ENCODE results near the gene SEC16B. TPM values are rescaled to one million over a fixed set of nuclear protein-coding genes. Genes with fewer than 3 reads are reported as not detected.

The SEC16B gene
- total RNA-seq, 2 experiments from 2014 or later: not detected

DNA sequence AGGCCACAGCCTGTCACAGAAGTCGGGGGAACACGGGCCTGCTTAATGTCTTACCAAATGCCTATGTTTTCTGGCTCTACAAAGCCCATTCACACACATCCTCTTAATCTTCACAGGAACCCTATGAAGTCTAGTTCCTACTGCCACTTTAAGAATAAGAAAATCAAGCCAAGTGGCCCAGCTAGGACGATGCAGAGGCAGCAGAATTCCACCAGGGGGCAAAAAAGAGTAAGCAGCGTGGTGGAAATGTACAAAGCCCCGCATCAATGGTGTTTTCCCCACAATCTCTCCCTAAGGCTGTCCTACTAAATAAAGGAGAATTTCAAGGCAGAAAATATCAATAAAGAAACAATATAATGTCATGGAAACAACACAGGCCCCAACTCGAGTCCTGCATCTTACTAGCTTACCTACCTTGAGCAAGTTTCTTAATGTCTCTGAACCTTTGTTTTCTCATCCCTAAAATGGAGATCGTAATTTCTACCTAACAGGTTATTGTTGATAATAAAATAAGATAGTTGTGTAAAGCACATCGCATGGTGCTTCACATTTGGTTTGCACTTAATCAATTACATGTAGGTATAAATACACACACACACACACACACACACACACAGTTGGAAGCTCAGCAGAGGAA, 21.4 kb downstream of the SEC16B start:
- peak; percentile 28 for DNase-seq
- Mint-ChIP-seq H3K27ac (no peak overlapping the region), H3K4me3 (no peak overlapping the region), H3K4me1 (ENCODE audit: low read depth) (no peaks in the 10 kb centered on the region), H3K36me3 (no peaks in the 10 kb centered on the region), H3K9me3 (no peaks in the 10 kb centered on the region), H3K27me3 (peaks cover 6% of the 10 kb centered on the region)
- CTCF ChIA-PET: interaction anchor here (0.6 to 1.7 kb wide), 4 partner anchors 9 to 389 kb away, joined by 4 to 6 read pairs (median 4); no protein-coding TSS in a partner anchor
- POLR2A ChIA-PET: no interaction called here
- intact Hi-C loops (cut with micrococcal nuclease): no loop called here

DNA sequence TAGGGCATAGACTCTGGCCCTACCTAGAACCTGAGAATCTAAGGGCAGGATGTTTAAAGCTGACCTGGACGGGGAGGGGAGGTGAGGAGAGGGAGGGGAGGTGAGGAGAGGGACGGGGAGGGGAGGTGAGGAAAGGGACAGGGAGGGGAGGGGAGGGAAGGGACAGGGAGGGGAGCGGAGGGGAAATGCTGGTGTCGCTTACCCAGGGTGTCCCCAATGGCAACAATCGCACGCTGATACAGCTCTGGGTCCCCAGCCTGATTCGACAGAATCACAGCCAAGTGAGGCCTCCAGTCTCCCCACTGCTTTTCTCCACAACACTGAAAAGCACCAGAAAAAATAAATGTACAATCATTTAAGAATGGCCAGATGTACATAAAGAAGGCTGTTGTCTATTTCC, 22.2 kb downstream of the SEC16B start:
- intact Hi-C loops (cut with micrococcal nuclease): no loop called here
- no peaks in the 10 kb centered on the region for H3K9me3 Mint-ChIP-seq
- ChIA-PET CTCF (interaction anchor here (0.8 to 1.7 kb wide), 4 partner anchors 9 to 224 kb away, joined by 4 to 6 read pairs (median 4); no protein-coding TSS in a partner anchor), POLR2A (no interaction called here)
- H3K27ac Mint-ChIP-seq: no peak overlapping the region
- peaks cover 6% of the 10 kb centered on the region for H3K27me3 Mint-ChIP-seq
- no peaks in the 10 kb centered on the region for H3K36me3 Mint-ChIP-seq
- no peaks in the 10 kb centered on the region for H3K4me1 Mint-ChIP-seq (ENCODE audit: low read depth)
- H3K4me3 Mint-ChIP-seq: no peak overlapping the region
- no peak for DNase-seq

DNA sequence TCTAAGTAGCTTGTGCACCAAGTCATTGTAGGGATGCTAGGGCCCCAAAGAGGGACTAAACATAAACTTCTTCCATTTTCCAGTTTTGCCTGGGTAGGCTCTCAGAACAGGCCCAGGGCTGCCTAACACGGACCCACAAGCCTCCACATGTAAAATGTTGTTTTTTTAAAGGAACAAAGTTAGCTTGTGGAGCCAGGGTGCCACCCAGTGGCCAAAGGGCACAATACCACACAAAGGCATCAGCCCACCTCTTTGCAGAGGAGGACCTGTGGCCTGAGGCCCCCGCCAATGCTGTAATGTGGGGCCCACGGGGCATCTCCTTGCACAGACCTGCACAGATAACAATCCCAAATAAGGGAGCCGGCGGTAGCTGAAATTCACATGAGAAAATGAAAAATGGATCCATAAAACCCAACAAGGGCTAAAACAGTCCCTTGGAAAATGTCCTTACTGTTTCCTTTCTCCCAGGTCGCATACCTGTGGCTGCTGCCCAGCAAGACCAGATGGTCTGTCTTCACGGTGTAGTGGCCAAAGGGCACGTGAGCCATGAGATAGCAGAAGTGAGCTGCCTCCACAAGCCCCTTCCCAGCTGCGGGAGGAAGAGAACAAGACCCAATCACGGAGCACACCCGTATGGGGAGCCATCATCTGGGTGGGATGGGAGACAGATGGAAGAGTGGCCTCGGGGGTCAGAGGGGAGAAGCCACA, 23.8 kb downstream of the SEC16B start:
- intact Hi-C loops (cut with micrococcal nuclease): loop anchor here (1.0 kb wide), 1 partner anchor 1049 kb away; no protein-coding TSS in a partner anchor
- ChIA-PET CTCF (interaction anchor here (0.7 to 1.5 kb wide), 2 partner anchors 10 to 329 kb away, joined by 4 read pairs; no protein-coding TSS in a partner anchor), POLR2A (no interaction called here)
- H3K27me3 Mint-ChIP-seq: peaks cover 6% of the 10 kb centered on the region
- DNase-seq: peak; percentile 44
- H3K9me3 Mint-ChIP-seq: no peaks in the 10 kb centered on the region
- H3K4me1 Mint-ChIP-seq (ENCODE audit: low read depth): no peaks in the 10 kb centered on the region
- no peak overlapping the region for H3K27ac Mint-ChIP-seq
- no peaks in the 10 kb centered on the region for H3K36me3 Mint-ChIP-seq
- no peak overlapping the region for H3K4me3 Mint-ChIP-seq

GRCh38 chr1:177944016-177944949, 25.6 kb downstream of the SEC16B start:
- Mint-ChIP-seq H3K27ac (no peak overlapping the region), H3K4me1 (ENCODE audit: low read depth) (no peaks in the 10 kb centered on the region), H3K36me3 (no peaks in the 10 kb centered on the region), H3K9me3 (no peaks in the 10 kb centered on the region), H3K4me3 (no peak overlapping the region), H3K27me3 (peaks cover 6% of the 10 kb centered on the region)
- ChIA-PET POLR2A (no interaction called here), CTCF (no interaction called here)
- no peak for DNase-seq
- intact Hi-C loops (cut with micrococcal nuclease): no loop called here

DNA sequence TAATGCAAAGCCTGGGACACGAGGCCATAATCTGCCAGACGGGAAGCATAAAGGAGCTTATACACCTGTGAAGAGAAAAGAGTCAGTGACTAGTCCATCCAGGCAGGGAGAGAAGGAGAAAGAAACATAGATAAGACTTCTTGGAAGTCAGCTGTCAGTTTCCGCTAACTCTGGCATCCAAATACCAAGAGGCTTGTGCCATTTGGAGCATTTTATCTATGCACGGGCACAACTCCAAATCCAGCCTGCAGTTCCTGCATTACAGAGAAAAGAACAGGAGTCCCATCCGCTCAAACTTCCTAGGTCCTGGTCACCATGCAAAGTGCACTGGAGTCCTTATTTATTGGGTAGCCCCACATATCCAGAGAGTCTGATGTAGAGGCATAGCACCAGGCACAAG, 27.9 kb downstream of the SEC16B start:
- POLR2A ChIA-PET: no interaction called here
- H3K4me3 Mint-ChIP-seq: no peak overlapping the region
- CTCF ChIA-PET: no interaction called here

GRCh38 chr1:177940682-177941081, 29.2 kb downstream of the SEC16B start:
- Mint-ChIP-seq H3K27ac (no peak overlapping the region), H3K36me3 (no peaks in the 10 kb centered on the region), H3K4me1 (ENCODE audit: low read depth) (no peaks in the 10 kb centered on the region), H3K4me3 (no peak overlapping the region), H3K9me3 (no peaks in the 10 kb centered on the region), H3K27me3 (peaks cover 2% of the 10 kb centered on the region)
- ChIA-PET CTCF (no interaction called here), POLR2A (no interaction called here)
- intact Hi-C loops (cut with micrococcal nuclease): no loop called here
- DNase-seq: no peak

More for the DNA sequence above, 27.9 kb downstream of the SEC16B start:
- intact Hi-C loops (cut with micrococcal nuclease): no loop called here
- H3K27ac Mint-ChIP-seq: no peak overlapping the region
- no peak for DNase-seq
- H3K9me3 Mint-ChIP-seq: no peaks in the 10 kb centered on the region
- H3K36me3 Mint-ChIP-seq: no peaks in the 10 kb centered on the region
- H3K27me3 Mint-ChIP-seq: peaks cover 6% of the 10 kb centered on the region
- H3K4me1 Mint-ChIP-seq (ENCODE audit: low read depth): no peaks in the 10 kb centered on the region

DNA sequence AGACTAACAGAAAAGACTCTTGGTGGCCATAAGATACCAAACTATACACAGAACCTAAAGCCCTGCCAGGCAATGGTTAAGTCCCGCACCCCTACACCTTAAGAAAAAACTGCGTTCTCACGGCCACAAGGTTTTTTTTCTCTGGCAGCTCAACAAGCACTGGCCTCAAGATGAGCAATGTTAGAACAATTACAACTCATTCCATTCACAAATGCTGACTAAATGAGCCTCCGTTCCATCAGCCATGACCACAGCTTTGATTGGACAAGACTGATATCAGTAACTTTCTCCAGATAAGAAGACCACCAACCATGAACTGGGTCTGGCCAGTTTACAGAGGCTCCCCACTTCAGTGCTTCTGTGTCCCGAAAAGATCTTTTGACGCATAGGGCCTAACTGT, 31.9 kb downstream of the SEC16B start:
- CTCF ChIA-PET: no interaction called here
- Mint-ChIP-seq H3K27me3 (no peaks in the 10 kb centered on the region), H3K27ac (no peak overlapping the region), H3K9me3 (no peaks in the 10 kb centered on the region), H3K4me1 (ENCODE audit: low read depth) (no peaks in the 10 kb centered on the region), H3K4me3 (no peak overlapping the region), H3K36me3 (no peaks in the 10 kb centered on the region)
- DNase-seq: no peak
- POLR2A ChIA-PET: no interaction called here
- intact Hi-C loops (cut with micrococcal nuclease): no loop called here

- H3K27ac Mint-ChIP-seq: no peak overlapping the region
- H3K4me1 Mint-ChIP-seq (ENCODE audit: low read depth): no peaks in the 10 kb centered on the region
- H3K9me3 Mint-ChIP-seq: no peaks in the 10 kb centered on the region
- no peak for DNase-seq
- H3K4me3 Mint-ChIP-seq: no peak overlapping the region
- ChIA-PET CTCF (no interaction called here), POLR2A (no interaction called here)
- H3K36me3 Mint-ChIP-seq: no peaks in the 10 kb centered on the region
- H3K27me3 Mint-ChIP-seq: no peaks in the 10 kb centered on the region
- intact Hi-C loops (cut with micrococcal nuclease): no loop called here
Measured at GRCh38 chr1:177937174-177937770, 32.6 kb downstream of the SEC16B start.

GRCh38 chr1:177935638-177936415, 34.0 kb downstream of the SEC16B start:
- DNase-seq: no peak
- intact Hi-C loops (cut with micrococcal nuclease): no loop called here
- ChIA-PET CTCF (interaction anchor here (0.6 to 1.9 kb wide), 2 partner anchors 11 to 429 kb away, joined by 3 to 4 read pairs; no protein-coding TSS in a partner anchor), POLR2A (no interaction called here)
- no peaks in the 10 kb centered on the region for H3K9me3 Mint-ChIP-seq
- H3K36me3 Mint-ChIP-seq: no peaks in the 10 kb centered on the region
- H3K4me1 Mint-ChIP-seq (ENCODE audit: low read depth): no peaks in the 10 kb centered on the region
- H3K4me3 Mint-ChIP-seq: no peak overlapping the region
- no peaks in the 10 kb centered on the region for H3K27me3 Mint-ChIP-seq
- no peak overlapping the region for H3K27ac Mint-ChIP-seq

- Mint-ChIP-seq H3K27me3 (no peaks in the 10 kb centered on the region), H3K9me3 (no peaks in the 10 kb centered on the region), H3K4me3 (no peak overlapping the region), H3K27ac (no peak overlapping the region), H3K36me3 (no peaks in the 10 kb centered on the region), H3K4me1 (ENCODE audit: low read depth) (no peaks in the 10 kb centered on the region)
- no peak for DNase-seq
- ChIA-PET POLR2A (no interaction called here), CTCF (interaction anchor here (1.9 kb wide), 1 partner anchor 12 kb away, joined by 4 read pairs; no protein-coding TSS in a partner anchor)
- intact Hi-C loops (cut with micrococcal nuclease): no loop called here
Measured at GRCh38 chr1:177934927-177935326, 34.9 kb downstream of the SEC16B start.

GRCh38 chr1:177934461-177934860, 35.4 kb downstream of the SEC16B start:
- no peaks in the 10 kb centered on the region for H3K9me3 Mint-ChIP-seq
- H3K4me1 Mint-ChIP-seq (ENCODE audit: low read depth): no peaks in the 10 kb centered on the region
- intact Hi-C loops (cut with micrococcal nuclease): no loop called here
- ChIA-PET CTCF (no interaction called here), POLR2A (no interaction called here)
- no peak overlapping the region for H3K27ac Mint-ChIP-seq
- no peaks in the 10 kb centered on the region for H3K27me3 Mint-ChIP-seq
- H3K4me3 Mint-ChIP-seq: no peak overlapping the region
- no peaks in the 10 kb centered on the region for H3K36me3 Mint-ChIP-seq
- DNase-seq: no peak
